HG03095 (cell line): ENCODE results near the gene COX7A2.

ENCODE experiments used
- ATAC-seq: cut with Tn5 transposase; IDR thresholded peaks from one replicate; pipeline ENCODE4 v1.9.1; 2021; ENCODE audit warnings: moderate library complexity; ENCODE audit not compliant: unreplicated experiment

Gene COX7A2

GRCh38 chr6:75222261-75222660 is 21.3 kb downstream of the COX7A2 start:
- ATAC-seq: no peak

DNA sequence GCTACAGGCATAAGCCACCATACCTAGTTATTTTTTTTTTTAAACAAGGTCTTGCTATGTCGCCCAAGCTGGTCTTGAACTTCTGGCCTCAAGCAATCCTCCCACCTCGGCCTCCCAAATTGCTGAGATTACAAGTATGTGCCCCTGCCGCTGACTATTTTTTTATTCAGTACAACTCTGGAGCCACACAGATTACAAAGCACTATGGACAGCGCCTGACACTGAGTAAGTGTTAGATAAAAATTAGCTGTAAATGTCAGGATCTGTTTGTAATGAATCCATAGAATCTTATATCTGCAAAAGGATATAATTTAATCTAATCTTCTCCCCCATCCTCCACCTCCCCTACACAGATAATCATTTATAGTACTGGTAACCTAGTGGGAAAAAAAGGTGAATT is 22.5 kb downstream of the COX7A2 start:
- ATAC-seq: no peak

- ATAC-seq: no peak
These were observed 23.2 kb downstream of the COX7A2 start for GRCh38 chr6:75220357-75220756.

GRCh38 chr6:75219263-75219662 is 24.3 kb downstream of the COX7A2 start:
- no peak for ATAC-seq

DNA sequence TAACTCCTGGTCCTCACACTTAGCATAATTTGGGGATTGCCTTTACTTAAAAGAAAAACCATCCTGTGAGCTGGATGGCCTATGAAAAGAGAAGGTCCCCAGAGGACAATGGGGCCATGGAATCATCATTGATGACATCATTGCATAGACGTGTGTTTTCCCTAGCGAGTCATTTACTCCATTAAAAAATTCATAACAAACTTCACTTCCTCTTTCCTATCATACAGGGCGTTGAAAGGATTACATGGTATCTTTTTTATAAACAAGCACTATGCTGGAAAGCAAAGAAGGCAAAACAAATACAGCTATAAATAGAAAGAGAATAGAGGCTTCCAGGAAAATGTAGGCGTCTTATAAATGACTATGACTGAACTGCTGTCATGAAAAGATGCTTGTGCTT is 26.4 kb downstream of the COX7A2 start:
- ATAC-seq: no peak

DNA sequence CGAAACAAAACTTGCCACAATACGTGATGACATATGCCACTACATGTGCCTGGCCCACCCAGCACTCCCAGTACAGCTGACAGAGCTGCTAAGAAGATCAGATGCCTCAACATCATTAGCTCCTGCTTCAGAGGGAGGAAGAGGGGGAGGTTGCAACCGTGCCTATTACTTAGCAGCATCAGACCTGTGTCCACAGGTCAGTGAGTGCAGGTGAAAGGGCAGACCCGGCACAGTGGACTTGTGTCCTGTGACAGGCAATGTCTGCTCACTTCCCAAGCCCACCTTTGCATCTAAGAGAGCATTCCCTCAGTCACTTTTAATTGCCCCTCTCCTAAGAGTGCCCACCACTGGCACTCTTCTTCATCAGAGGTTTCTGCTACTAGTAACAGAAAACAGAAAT is 28.3 kb downstream of the COX7A2 start:
- no peak for ATAC-seq

DNA sequence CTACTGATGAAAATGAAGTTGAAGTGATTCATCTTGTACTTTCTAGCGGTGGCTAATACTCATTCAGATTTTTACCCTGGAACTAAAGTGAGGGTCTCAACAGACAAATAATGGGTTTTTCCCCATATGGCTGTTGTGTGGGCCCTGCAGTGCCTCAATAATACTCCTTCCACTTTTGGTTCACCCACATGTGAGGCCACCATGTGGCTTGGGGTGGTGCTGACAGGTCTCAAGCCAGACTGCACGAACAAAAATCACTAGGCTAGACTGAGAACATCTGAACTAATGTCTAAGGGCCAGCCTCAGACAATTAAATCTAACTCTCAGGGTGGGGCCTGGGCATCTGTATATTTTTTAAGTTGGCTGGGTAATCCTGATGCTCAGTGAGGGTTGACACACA is 29.9 kb downstream of the COX7A2 start:
- ATAC-seq: no peak

GRCh38 chr6:75213112-75213511 is 30.5 kb downstream of the COX7A2 start:
- no peak for ATAC-seq

DNA sequence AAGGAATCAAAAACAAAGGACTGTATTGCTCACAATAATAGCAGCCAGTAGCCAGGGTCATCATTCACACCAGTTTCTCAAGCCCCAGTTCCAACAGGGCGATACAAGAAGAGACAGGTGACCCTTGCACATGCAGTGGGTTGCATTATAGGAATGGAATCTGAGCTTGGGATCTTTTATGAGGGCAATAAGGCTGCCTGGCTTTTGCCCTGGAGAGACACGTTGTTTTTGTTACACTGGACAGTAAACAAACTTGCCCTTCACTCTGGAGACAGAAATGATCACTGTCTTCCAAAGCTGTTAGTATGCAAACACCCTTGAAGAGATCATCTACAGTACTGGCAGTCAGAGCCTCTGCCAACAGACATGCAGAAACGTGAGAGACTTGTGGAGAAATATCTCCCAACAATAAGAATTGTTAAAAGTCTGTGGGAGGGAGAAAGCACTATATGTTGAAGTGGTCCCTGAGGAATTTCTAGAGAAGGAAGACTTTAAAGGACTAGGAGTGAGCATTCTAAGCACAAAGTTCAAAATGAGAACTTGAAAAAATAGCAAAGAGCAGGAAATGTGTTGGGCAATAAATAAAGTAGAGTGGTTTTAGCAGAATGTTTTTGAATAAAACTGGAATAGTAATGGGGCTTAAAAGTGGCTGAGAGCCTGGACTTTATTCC is 31.5 kb downstream of the COX7A2 start:
- no peak for ATAC-seq

GRCh38 chr6:75210885-75211739 is 32.5 kb downstream of the COX7A2 start:
- no peak for ATAC-seq

GRCh38 chr6:75209184-75209723 is 34.3 kb downstream of the COX7A2 start:
- ATAC-seq: no peak

DNA sequence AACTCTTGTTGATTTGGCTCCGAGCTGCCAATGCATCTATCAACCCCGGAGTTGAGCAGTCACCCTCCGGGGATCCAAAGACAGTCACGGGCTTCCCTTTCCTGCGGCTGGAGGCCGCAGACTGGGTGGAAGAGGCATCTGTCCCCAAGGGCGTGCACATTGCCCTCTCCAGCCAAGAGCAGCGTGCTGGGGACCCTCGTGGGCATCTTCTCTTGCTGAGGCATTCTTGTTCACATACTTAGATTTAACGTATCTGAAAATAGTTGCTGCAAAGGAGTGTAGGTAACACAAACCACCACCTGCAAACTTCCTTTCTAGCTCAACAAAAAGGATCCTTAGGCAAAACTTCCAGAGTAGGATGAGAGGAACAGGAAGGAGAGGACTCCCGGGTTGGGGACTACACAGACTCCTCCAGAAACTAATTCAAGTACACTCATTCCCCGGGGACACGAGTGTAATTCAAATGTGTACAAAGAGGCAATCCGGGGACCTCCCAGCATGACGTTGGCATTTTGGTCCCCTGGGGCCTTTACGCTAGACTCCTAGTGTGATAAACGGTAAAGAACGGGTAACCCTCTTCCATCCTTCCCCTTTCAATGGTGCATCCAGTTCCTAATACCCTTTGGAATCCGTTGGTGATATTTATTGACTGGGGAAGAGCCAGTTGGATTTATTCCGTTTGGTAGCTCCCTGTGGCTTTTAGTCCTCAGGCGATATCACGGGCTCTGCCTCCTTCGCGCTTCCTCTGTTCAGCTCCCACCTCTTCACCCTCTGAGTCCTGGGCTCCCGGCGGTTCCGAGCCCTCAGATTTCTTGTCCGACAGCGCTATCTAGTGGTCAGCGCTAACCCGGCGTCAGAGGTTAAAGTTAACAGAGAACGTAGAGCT is 35.1 kb downstream of the COX7A2 start:
- peak; percentile 65 for ATAC-seq

DNA sequence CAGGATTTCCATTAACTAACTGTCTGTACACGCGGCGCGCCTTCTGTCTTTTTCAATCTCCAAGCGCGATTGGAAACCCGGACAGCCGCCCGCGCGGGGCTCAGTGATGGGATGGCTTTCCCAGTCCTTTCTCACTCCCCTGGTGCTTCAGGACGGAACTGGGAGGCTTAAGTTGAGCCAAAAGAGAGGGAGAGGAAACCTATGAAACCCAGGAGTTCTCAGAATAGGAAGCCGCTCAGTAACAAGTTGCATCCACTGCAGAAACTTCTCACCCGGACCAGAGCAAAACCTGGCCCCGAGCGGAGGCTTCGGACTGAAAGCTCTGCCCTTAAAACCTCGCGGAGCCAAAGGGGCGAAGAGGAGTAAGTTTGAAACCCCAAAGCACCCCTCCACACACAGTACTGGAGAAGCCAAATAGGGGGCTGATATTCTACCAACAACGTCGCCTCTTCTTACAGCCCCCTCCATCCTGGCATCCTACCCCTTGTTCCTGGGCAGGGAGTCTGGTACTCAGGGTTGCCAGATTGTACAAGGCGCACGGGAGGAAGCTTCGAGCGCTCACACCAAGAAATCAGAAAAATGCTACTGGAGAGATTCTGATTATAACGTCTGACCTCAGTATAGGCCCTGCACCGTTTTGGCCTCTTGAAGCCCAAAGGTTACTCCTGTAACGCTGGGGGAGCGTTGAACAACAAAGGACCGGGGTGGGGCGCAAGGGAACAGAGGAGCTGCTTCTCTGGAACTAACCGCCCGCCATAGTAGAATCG is 36.8 kb downstream of the COX7A2 start:
- no peak for ATAC-seq

DNA sequence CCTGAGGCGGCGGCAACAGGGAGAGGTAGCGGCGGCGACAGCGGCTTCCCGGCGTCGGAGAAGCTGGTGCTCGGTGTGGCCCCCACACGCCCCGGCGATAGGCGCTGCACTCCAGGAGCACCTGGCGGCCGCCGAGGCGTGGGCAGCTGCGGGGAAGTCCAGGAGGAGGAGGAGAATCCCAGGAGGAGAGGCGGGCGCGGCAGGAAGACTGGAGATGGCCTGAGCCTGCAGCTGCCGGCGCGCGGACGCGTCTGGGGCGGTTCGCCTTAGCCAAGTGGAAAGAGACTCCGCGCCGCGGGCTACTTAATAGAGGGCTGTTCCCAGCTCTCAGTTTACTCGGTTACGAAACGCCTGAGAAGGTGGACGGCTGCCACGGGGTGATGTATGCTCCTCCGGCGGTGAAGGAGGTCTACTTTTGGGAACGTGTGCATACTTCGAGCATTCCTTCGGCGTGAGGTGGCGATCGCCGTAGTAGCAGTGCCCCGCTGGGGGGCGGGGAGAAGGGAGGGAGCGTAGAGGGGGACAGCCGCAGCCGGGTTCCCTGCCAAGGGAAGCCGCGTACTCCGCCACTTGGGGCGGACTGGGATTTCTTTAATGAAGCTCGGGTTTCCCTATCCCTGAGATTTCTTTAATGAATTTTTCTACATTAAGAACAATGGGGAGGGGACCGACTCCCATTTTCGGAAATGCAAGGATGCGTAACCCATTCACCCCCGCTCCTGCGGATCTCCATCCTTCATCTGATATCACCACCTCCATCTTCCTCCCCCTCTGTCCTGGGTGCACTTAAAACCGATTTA is 37.6 kb downstream of the COX7A2 start, which contains the start of gene COL12A1:
Gene COL12A1 (minus strand): TSS at position 278 of the 800 bp plus-strand sequence. CDS start 3,261 bp downstream, outside the sequence.
- no peak for ATAC-seq

- ATAC-seq: no peak
These were observed 38.4 kb downstream of the COX7A2 start for GRCh38 chr6:75204959-75205775.

GRCh38 chr6:75204217-75204958 is 39.2 kb downstream of the COX7A2 start:
- no peak for ATAC-seq

DNA sequence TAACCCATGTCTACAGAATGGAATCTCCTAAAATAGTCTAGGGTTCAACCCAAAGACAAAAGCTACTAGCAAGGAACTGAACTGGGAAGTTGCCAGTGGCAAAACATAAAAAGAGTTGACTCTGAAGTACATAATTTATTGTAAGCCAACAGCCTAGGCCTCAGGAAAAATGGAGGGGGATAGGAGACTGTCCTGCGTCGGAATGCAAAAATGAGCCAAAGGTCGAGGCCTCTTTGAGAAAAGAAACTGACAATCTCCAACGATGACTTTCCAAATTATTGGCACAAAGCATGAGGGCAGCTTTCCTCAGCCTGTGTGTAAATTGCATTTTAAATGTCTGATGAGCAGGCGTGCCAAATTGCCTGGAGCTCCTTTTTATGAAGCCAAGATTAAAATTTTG is 39.9 kb downstream of the COX7A2 start:
- ATAC-seq: no peak

GRCh38 chr6:75202676-75203131 is 40.9 kb downstream of the COX7A2 start:
- ATAC-seq: no peak
